H9 (cell line): ENCODE data around the gene HPSE. TPM values are rescaled to one million over a fixed set of nuclear protein-coding genes. Genes with fewer than 3 reads are reported as not detected.
"Not testable (repeated sequence)": the region's sequence is repeated elsewhere in the genome, so short reads cannot be mapped to it uniquely, and the experiment has no call there.

Source experiments
- DNase-seq: peaks from one replicate; pipeline ENCODE4 v3.0.0-alpha.2; 2017
- H2AFZ ChIP-seq: one replicate; pipeline ENCODE4 v1.6.1; 2013; ENCODE audit warnings: mild to moderate bottlenecking, low read length, control low read depth, moderate library complexity
- H2AK5ac ChIP-seq: 2 replicates; pipeline ENCODE4 v1.6.1; 2013; ENCODE audit warnings: low read length, control low read depth, mixed read lengths; ENCODE audit not compliant: insufficient read length
- H2BK120ac ChIP-seq: one replicate; pipeline ENCODE4 v1.6.1; 2013; ENCODE audit warnings: low read depth, mild to moderate bottlenecking, low read length, control low read depth, inconsistent platforms; ENCODE audit not compliant: poor library complexity, severe bottlenecking
- H2BK12ac ChIP-seq: 2 replicates; pipeline ENCODE4 v1.6.1; 2013; ENCODE audit warnings: low read length, control low read depth, mixed read lengths, low read depth; ENCODE audit not compliant: insufficient read length
- H2BK15ac ChIP-seq: 2 replicates; pipeline ENCODE4 v1.6.1; 2013; ENCODE audit warnings: low read depth, low read length, control low read depth
- H2BK20ac ChIP-seq: one replicate; pipeline ENCODE4 v1.6.1; 2013; ENCODE audit warnings: low read depth, mild to moderate bottlenecking, low read length, control low read depth, inconsistent platforms; ENCODE audit not compliant: poor library complexity, severe bottlenecking
- H2BK5ac ChIP-seq: 2 replicates; pipeline ENCODE4 v1.6.1; 2013; ENCODE audit warnings: low read length, control low read depth, mixed read lengths; ENCODE audit not compliant: insufficient read length
- H3K14ac ChIP-seq: 2 replicates; pipeline ENCODE4 v1.6.1; 2013; ENCODE audit warnings: low read length, control low read depth; ENCODE audit not compliant: insufficient read depth
- H3K18ac ChIP-seq: 2 replicates; pipeline ENCODE4 v1.6.1; 2013; ENCODE audit warnings: low read depth, mild to moderate bottlenecking, mixed read lengths, low read length, control low read depth; ENCODE audit not compliant: insufficient read length
- H3K23ac ChIP-seq: 2 replicates; pipeline ENCODE4 v1.6.1; 2013; ENCODE audit warnings: low read length, control low read depth, mixed read lengths, low read depth; ENCODE audit not compliant: insufficient read length
- H3K23me2 ChIP-seq: 2 replicates; pipeline ENCODE4 v1.6.1; 2013; ENCODE audit warnings: low read depth, mild to moderate bottlenecking, mixed read lengths, low read length, control low read depth; ENCODE audit not compliant: insufficient read length, poor library complexity, severe bottlenecking
- H3K27ac ChIP-seq: 2 replicates; pipeline ENCODE4 v1.5.1; 2013; ENCODE audit warnings: low read length, control low read depth, mixed read lengths, low read depth; ENCODE audit not compliant: insufficient read length
- H3K27me3 ChIP-seq: 2 replicates; pipeline ENCODE4 v1.6.1; 2013; ENCODE audit warnings: low read length, control low read depth, inconsistent platforms; ENCODE audit not compliant: insufficient read depth
- H3K4ac ChIP-seq: 2 replicates; pipeline ENCODE4 v1.6.1; 2013; ENCODE audit warnings: low read depth, mild to moderate bottlenecking, control low read depth, inconsistent platforms, low read length, moderate library complexity
- H3K4me1 ChIP-seq: 2 replicates; pipeline ENCODE4 v1.6.1; 2013; ENCODE audit warnings: low read length, control low read depth, inconsistent platforms; ENCODE audit not compliant: insufficient read depth
- H3K4me2 ChIP-seq: 2 replicates; pipeline ENCODE4 v1.6.1; 2013; ENCODE audit warnings: low read length, control low read depth, mixed read lengths; ENCODE audit not compliant: insufficient read length, insufficient read depth
- H3K56ac ChIP-seq: 2 replicates; pipeline ENCODE4 v1.6.1; 2013; ENCODE audit warnings: low read depth, mild to moderate bottlenecking, mixed read lengths, low read length, control low read depth; ENCODE audit not compliant: insufficient read length
- H3K79me1 ChIP-seq: 2 replicates; pipeline ENCODE4 v1.6.1; 2013; ENCODE audit warnings: low read depth, mild to moderate bottlenecking, moderate library complexity, low read length, control low read depth, inconsistent platforms; ENCODE audit not compliant: insufficient read depth, poor library complexity, severe bottlenecking
- H3K79me2 ChIP-seq: 2 replicates; pipeline ENCODE4 v1.6.1; 2013; ENCODE audit warnings: low read length, control low read depth, inconsistent platforms; ENCODE audit not compliant: insufficient read depth
- H3K9ac ChIP-seq: 2 replicates; pipeline ENCODE4 v1.6.1; 2013; ENCODE audit warnings: low read length, control low read depth, mixed read lengths; ENCODE audit not compliant: insufficient read length; ENCODE audit errors: extremely low read depth
- H3K9me3 ChIP-seq: one replicate; pipeline ENCODE4 v1.6.1; 2013; ENCODE audit warnings: low read depth, low read length, inconsistent platforms; ENCODE audit not compliant: control insufficient read depth
- H3T11ph ChIP-seq: one replicate; pipeline ENCODE4 v1.6.1; 2013; ENCODE audit warnings: mild to moderate bottlenecking, low read length, control low read depth, inconsistent platforms
- H4K20me1 ChIP-seq: one replicate; pipeline ENCODE4 v1.6.1; 2013; ENCODE audit not compliant: control insufficient read depth, insufficient read length, insufficient read depth
- H4K5ac ChIP-seq: 2 replicates; pipeline ENCODE4 v1.6.1; 2013; ENCODE audit warnings: low read depth, mild to moderate bottlenecking, mixed read lengths, low read length, control low read depth; ENCODE audit not compliant: insufficient read length
- H4K8ac ChIP-seq: replicated peaks from 2 replicates; pipeline ENCODE4 v1.6.1; 2013; ENCODE audit warnings: low read length, control low read depth, mixed read lengths, low read depth; ENCODE audit not compliant: insufficient read length
- H4K91ac ChIP-seq: 2 replicates; pipeline ENCODE4 v1.6.1; 2013; ENCODE audit warnings: low read depth, mild to moderate bottlenecking, moderate library complexity, mixed read lengths, low read length, control low read depth; ENCODE audit not compliant: insufficient read length
- H3K27ac Mint-ChIP-seq, 3 experiments: 2 replicates in 2 of 3; 3 replicates in 1 of 3; pipeline ENCODE4 v1.8.0; 2020 to 2021; ENCODE audit warnings: mixed read lengths in 3 of 3, mild to moderate bottlenecking in 1 of 3, moderate library complexity in 1 of 3
- H3K27me3 Mint-ChIP-seq: 2 replicates; pipeline ENCODE4 v1.8.0; 2021; ENCODE audit warnings: low read depth, mild to moderate bottlenecking, moderate library complexity, mixed read lengths
- H3K36me3 Mint-ChIP-seq, 3 experiments: 2 replicates in 2 of 3; 3 replicates in 1 of 3; pipeline ENCODE4 v1.8.0; 2020 to 2021; ENCODE audit warnings: low read depth in 3 of 3, mixed read lengths in 3 of 3; ENCODE audit not compliant: insufficient read depth in 1 of 3
- H3K4me1 Mint-ChIP-seq, 2 experiments: 2 replicates each; pipeline ENCODE4 v1.8.0; 2020; ENCODE audit warnings: mixed read lengths in 2 of 2
- H3K4me3 Mint-ChIP-seq, 2 experiments: 2 replicates in 1 of 2; 3 replicates in 1 of 2; pipeline ENCODE4 v1.8.0; 2020 to 2021; ENCODE audit warnings: mild to moderate bottlenecking in 2 of 2, mixed read lengths in 2 of 2, moderate library complexity in 1 of 2
- H3K9me3 Mint-ChIP-seq, 2 experiments: 2 replicates in 1 of 2; 3 replicates in 1 of 2; pipeline ENCODE4 v1.8.0; 2020; ENCODE audit warnings: mild to moderate bottlenecking in 2 of 2, mixed read lengths in 2 of 2, moderate library complexity in 1 of 2
- WGBS: extraction: QIAGEN DNeasy Blood & Tissue Kit; methylation state at CpG from one replicate; pipeline ENCODE4 v1.1.7; 2013; ENCODE audit warnings: missing lambda C conversion rate, low lambda C conversion rate, mixed read lengths; ENCODE audit not compliant: insufficient read length; ENCODE audit errors: extremely low coverage; 5-methylcytosine and 5-hydroxymethylcytosine counted together
- total RNA-seq: library from RNA; stranded (reverse); gene quantifications from 2 replicates; pipeline ENCODE4 v1.2.1, GENCODE V29; 2021
- TF ChIP-seq, protein P1 (sequence below): fragments of 200-600 bp; sonication (generic); conservative IDR thresholded peaks from 3 replicates; pipeline ENCODE4 v1.8.0; 2021; ENCODE audit warnings: antibody characterized with exemption, mild to moderate bottlenecking

HPSE gene
- total RNA-seq, 1 experiment from 2014 or later = 2.0 TPM

DNA sequence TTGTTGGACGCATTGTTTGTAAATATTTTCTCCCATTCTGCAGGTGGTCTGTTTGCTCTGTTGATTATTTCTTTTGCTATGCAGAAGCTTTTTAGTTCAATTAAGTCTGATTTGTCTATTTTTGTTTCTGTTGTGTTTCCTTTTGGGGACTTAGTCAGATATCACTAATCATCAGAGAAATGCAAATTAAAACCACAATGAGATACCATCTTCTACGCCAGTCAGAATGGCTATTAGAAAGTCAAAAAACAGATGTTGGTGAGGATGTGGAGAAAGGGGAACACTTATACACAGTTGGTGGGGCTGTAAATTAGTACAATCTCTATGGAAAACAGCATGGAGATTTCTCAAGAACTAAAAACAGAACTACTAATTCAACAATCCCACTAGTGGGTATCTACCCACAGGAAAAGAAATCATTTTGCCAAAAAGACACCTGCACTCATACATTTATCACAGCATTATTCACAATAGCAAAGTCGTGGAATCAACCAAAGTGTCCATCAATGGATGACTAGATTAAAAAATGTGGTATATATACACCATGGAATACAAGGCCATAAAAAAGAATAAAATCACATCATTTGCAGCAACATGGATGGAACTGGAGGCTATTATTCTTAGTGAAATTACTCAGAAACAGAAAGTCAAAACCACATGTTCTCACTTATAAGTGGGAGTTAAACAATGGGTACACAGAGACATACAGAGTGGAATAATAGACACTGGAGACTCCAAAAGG is 58.2 kb downstream of the HPSE start:
- TF ChIP-seq, protein P1, sequence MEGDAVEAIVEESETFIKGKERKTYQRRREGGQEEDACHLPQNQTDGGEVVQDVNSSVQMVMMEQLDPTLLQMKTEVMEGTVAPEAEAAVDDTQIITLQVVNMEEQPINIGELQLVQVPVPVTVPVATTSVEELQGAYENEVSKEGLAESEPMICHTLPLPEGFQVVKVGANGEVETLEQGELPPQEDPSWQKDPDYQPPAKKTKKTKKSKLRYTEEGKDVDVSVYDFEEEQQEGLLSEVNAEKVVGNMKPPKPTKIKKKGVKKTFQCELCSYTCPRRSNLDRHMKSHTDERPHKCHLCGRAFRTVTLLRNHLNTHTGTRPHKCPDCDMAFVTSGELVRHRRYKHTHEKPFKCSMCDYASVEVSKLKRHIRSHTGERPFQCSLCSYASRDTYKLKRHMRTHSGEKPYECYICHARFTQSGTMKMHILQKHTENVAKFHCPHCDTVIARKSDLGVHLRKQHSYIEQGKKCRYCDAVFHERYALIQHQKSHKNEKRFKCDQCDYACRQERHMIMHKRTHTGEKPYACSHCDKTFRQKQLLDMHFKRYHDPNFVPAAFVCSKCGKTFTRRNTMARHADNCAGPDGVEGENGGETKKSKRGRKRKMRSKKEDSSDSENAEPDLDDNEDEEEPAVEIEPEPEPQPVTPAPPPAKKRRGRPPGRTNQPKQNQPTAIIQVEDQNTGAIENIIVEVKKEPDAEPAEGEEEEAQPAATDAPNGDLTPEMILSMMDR = no peak
- Histone ChIP-seq H4K5ac (no peak overlapping the region), H3K14ac (no peak overlapping the region), H3K56ac (no peak overlapping the region), H3K79me2 (no peaks in the 10 kb centered on the region), H2BK120ac (no peak overlapping the region), H3T11ph (no peak overlapping the region), H3K23me2 (no peaks in the 10 kb centered on the region), H3K9ac (no peak overlapping the region), H4K8ac (no peak overlapping the region), H3K23ac (no peak overlapping the region), H4K91ac (no peak overlapping the region), H2BK20ac (no peak overlapping the region), H3K4ac (no peak overlapping the region), H3K79me1 (no peaks in the 10 kb centered on the region), H3K4me1 (no peaks in the 10 kb centered on the region), H2AFZ (no peak overlapping the region), H2AK5ac (no peak overlapping the region), H3K9me3 (no peaks in the 10 kb centered on the region), H3K4me2 (no peak overlapping the region), H3K27me3 (no peaks in the 10 kb centered on the region), H2BK5ac (no peak overlapping the region), H4K20me1 (no peaks in the 10 kb centered on the region), H2BK15ac (no peak overlapping the region), H3K27ac (no peak overlapping the region), H2BK12ac (no peak overlapping the region), H3K18ac (no peak overlapping the region)
- WGBS = no CpG with 5 or more reads among the region's 3 CpGs
- Mint-ChIP-seq H3K27ac (no peak overlapping the region), H3K4me3 (no peak overlapping the region), H3K27me3 (no peaks in the 10 kb centered on the region), H3K36me3 (peaks cover 0 to 25% (median 17%) of the 10 kb centered on the region in 3 experiments; a peak in 5 of 7 replicates), H3K4me1 (no peaks in the 10 kb centered on the region; a peak in 1 of 4 replicates), H3K9me3 (no peaks in the 10 kb centered on the region)
- no peak for DNase-seq

DNA sequence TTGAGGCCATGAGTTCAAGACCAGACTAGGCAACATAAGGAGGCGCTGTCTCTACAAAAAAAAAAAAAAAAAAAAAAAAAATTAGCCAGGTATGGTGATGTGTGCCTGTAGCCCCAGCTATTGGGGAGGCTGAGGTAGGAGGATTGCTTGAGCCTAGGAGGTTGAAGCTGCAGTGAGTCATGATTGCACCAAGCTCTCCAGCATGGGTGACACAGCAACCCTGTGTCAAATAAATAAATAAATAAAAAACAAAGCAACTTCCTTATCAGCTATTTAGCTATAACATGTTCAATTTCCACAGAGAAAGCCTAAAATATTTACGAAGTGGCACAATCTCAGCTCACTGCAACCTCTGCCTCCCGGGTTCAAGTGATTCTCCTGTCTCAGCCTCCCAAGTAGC is 60.7 kb downstream of the HPSE start:
- not testable (repeated sequence) for H2BK15ac ChIP-seq, H4K8ac ChIP-seq, DNase-seq, H3K14ac ChIP-seq, H3K9me3 Mint-ChIP-seq, H3K56ac ChIP-seq, H2AK5ac ChIP-seq, H2BK120ac ChIP-seq, H2BK12ac ChIP-seq, H3K79me2 ChIP-seq, H3K27me3 ChIP-seq, H2AFZ ChIP-seq, H3K9me3 ChIP-seq, H3K4me3 Mint-ChIP-seq, H3K23me2 ChIP-seq, H3K18ac ChIP-seq, H4K5ac ChIP-seq, H2BK5ac ChIP-seq, H3K27ac Mint-ChIP-seq, H3K9ac ChIP-seq, H3K79me1 ChIP-seq, H3K4me1 Mint-ChIP-seq, H3K27ac ChIP-seq, H4K20me1 ChIP-seq, H3K23ac ChIP-seq, H3K27me3 Mint-ChIP-seq, H3K4ac ChIP-seq, H3T11ph ChIP-seq, H2BK20ac ChIP-seq, H4K91ac ChIP-seq, H3K4me1 ChIP-seq, H3K4me2 ChIP-seq
- H3K36me3 Mint-ChIP-seq = peaks cover 0 to 30% (median 20%) of the 10 kb centered on the region in 3 experiments; a peak in 5 of 7 replicates
- no CpG with 5 or more reads among the region's 3 CpGs for WGBS
